Psoas muscle (tissue), 8 donors: ENCODE measurements around the gene RNF34. TPM values are rescaled to one million over a fixed set of nuclear protein-coding genes. Genes with fewer than 3 reads are reported as not detected.

Experiments
- ATAC-seq, 4 donors: fragments of 200-7000 bp; cut with Tn5 transposase; one replicate each; pipeline ENCODE4 v1.9.1; 2020; ENCODE audit warnings: moderate library complexity in 3 of 4, mild to moderate bottlenecking in 2 of 4
- DNase-seq, 2 donors: peaks; one replicate each; pipeline ENCODE4 v3.0.0-alpha.2; 2020
- H3K27ac ChIP-seq: fragments of 200-600 bp; one replicate; pipeline ENCODE4 v1.8.0; 2022
- H3K27me3 ChIP-seq, 3 donors: fragments of 200-600 bp in 1 of 3; one replicate each; pipeline versions ENCODE4 v1.6.1 to v1.8.0; 2013 to 2022; ENCODE audit warnings: low read length in 2 of 3, mild to moderate bottlenecking in 2 of 3, moderate library complexity in 1 of 3; ENCODE audit not compliant: insufficient read depth in 3 of 3
- H3K36me3 ChIP-seq, 2 donors: fragments of 200-600 bp in 1 of 2; one replicate each; pipeline versions ENCODE4 v1.6.1 to v1.8.0; 2013 to 2022; ENCODE audit warnings: low read depth in 1 of 2, mild to moderate bottlenecking in 1 of 2, moderate library complexity in 1 of 2; ENCODE audit not compliant: insufficient read depth in 1 of 2
- H3K4me1 ChIP-seq: fragments of 200-600 bp; one replicate; pipeline ENCODE4 v1.8.0; 2022
- H3K4me3 ChIP-seq: fragments of 200-600 bp; one replicate; pipeline ENCODE4 v1.8.0; 2022; ENCODE audit warnings: mild to moderate bottlenecking
- H3K9me3 ChIP-seq: fragments of 200-600 bp; one replicate; pipeline ENCODE4 v1.8.0; 2022
- CTCF ChIP-seq: fragments of 200-600 bp; IDR thresholded peaks from one replicate; pipeline ENCODE4 v1.8.0; 2022; ENCODE audit warnings: antibody characterized with exemption
- whole genome bisulfite sequencing, 3 donors: extraction: QIAGEN DNeasy Blood & Tissue Kit; methylation state at CpG; one replicate each; pipeline versions ENCODE4 v1.1.6 to v1.1.7; 2013; 5-methylcytosine and 5-hydroxymethylcytosine counted together
- intact Hi-C, 2 donors: fragments of 100-400 bp; cut with DNase I; formaldehyde crosslinking; loops; one replicate each; pipeline versions ENCODE4 v1.11.0 to v1.14.2; 2022
- polyA plus RNA-seq, 3 donors: library from polyadenylated mRNA; stranded (reverse); fragments of 200-250 nt; gene quantifications; one replicate each; pipeline ENCODE4 v1.2.3, GENCODE V29; 2013
- total RNA-seq, 4 donors: library from RNA; stranded (reverse); fragmentation: NEBNext Ultra II Directional in 2 of 4; extraction: Animal tissue kit (Norgen Biotek cat#: 25700) in 2 of 4; gene quantifications; one replicate each; pipeline versions ENCODE4 v1.2.1 to v1.2.4, GENCODE V29; 2021 to 2023
- donor health status: healthy with polysubstance abuse.
- donor health status: DM: no; HTN: no; CAD: no; lungs with moderate emphysema.
- donor health status: Bipolar disorder and iron deficiency.
- donor health status: healthy.
- donor health status: DM: yes; HTN: yes; CAD: no.
- donor health status: DM: no; HTN: no; CAD: no.
- donor health status: DM: no; HTN: no; CAD: no.
- donor health status: DM: yes; HTN: yes; CAD: no.

RNF34 gene
- total and polyA plus RNA-seq, 7 donors: 12.8 to 53.3 (median 43.3) TPM

DNA sequence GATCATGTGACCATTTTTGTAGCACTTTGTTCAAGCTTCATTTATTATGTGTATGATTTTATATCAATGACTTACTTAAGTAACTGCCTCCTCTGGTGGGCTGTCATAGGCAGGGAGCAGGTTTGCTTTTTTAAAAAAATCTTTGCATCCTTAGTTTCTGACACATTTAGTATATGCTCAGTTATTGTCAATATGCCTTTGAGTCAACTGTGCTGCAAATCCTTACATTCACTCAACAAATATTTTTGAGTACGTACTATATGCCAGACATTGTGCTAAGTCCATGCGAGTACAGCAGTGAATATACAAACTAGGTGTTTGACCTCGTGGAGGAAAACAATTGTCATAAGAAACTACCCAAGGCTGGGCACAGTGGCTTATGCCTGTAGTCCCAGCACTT lies 43.3 kb upstream of the RNF34 start:
- peaks cover 8% of the 10 kb centered on the region for H3K4me1 ChIP-seq
- 81 to 83% (median 81%) methylated on average over 3 of the region's 3 CpGs for WGBS, 3 donors
- no peak for TF ChIP-seq CTCF
- no peaks in the 10 kb centered on the region for H3K9me3 ChIP-seq
- DNase-seq (no peak), ATAC-seq (no peak)
- H3K27ac ChIP-seq: no peak overlapping the region
- H3K36me3 ChIP-seq: no peaks in the 10 kb centered on the region
- intact Hi-C loops: no loop called here
- H3K4me3 ChIP-seq: no peak overlapping the region
- no peaks in the 10 kb centered on the region for H3K27me3 ChIP-seq

GRCh38 chr12:121357331-121357730 lies 42.6 kb upstream of the RNF34 start:
- no peak for DNase-seq
- Histone ChIP-seq H3K27ac (no peak overlapping the region), H3K27me3 (no peaks in the 10 kb centered on the region), H3K9me3 (no peaks in the 10 kb centered on the region), H3K36me3 (no peaks in the 10 kb centered on the region), H3K4me3 (no peak overlapping the region), H3K4me1 (peaks cover 8% of the 10 kb centered on the region)
- TF ChIP-seq CTCF: no peak
- WGBS, 3 donors: 67 to 68% (median 67%) methylated on average over 4 of the region's 4 CpGs
- intact Hi-C loops: no loop called here
- ATAC-seq: no peak

DNA sequence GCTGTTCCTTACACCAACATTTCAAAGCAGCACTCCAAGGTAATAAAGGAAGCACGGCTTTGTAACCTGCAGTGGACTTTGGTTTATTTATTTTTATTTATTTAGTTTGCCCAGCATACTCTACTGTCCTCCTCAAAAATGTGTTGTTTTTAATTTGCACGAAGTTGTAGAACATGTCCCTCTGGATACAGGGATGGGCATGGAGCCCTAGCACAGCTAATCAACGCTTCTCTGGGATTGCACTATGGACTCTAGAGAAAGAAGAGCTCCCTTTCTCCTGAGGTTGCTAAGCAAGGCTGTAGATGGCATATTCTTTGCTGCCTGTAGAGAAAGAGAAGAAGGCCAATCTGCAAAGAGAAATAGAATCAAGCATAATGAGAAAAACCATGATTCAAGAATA lies 41.8 kb upstream of the RNF34 start:
- TF ChIP-seq CTCF: no peak
- H3K27me3 ChIP-seq: no peaks in the 10 kb centered on the region
- DNase-seq: no peak
- no peak for ATAC-seq
- H3K27ac ChIP-seq: no peak overlapping the region
- 56 to 70% (median 62%) methylated on average over 3 of the region's 3 CpGs for WGBS, 3 donors
- intact Hi-C loops: no loop called here
- peaks cover 4% of the 10 kb centered on the region for H3K4me1 ChIP-seq
- no peaks in the 10 kb centered on the region for H3K36me3 ChIP-seq
- H3K9me3 ChIP-seq: no peaks in the 10 kb centered on the region
- H3K4me3 ChIP-seq: no peak overlapping the region

DNA sequence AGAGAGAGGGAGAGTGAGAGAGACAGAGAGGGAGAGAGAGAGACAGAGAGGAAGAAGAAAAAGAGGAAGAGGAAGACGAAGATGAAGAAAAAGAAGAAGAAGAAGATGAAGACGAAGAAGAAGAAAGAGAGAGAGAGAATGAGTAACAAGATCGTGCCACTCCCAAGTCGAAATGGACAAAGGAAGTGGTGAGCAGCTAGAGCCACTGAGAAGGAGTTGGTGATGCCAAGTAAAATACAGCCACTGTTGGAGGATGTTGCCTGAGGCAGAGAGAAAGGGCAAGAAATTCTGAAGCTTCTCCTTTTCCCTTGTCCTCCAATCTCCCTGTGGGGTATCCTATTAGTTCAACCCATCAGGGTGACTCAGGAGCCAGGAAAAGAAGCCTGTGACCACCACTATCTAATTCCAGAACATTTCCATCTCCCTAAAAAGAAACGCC lies 35.2 kb upstream of the RNF34 start:
- ATAC-seq: no peak
- Histone ChIP-seq H3K27me3 (no peaks in the 10 kb centered on the region), H3K27ac (no peak overlapping the region), H3K36me3 (no peaks in the 10 kb centered on the region), H3K4me1 (peaks cover 7% of the 10 kb centered on the region), H3K4me3 (no peak overlapping the region), H3K9me3 (no peaks in the 10 kb centered on the region)
- no peak for TF ChIP-seq CTCF
- 64 to 73% (median 67%) methylated on average over 5 of the region's 5 CpGs for WGBS, 3 donors
- intact Hi-C loops: no loop called here
- DNase-seq: no peak

GRCh38 chr12:121365416-121366062 lies 34.4 kb upstream of the RNF34 start:
- WGBS, 3 donors: 41 to 44% (median 43%) methylated on average over 5 of the region's 5 CpGs
- H3K9me3 ChIP-seq: no peaks in the 10 kb centered on the region
- H3K36me3 ChIP-seq: no peaks in the 10 kb centered on the region
- peaks cover 7% of the 10 kb centered on the region for H3K4me1 ChIP-seq
- no peak overlapping the region for H3K27ac ChIP-seq
- H3K4me3 ChIP-seq: no peak overlapping the region
- intact Hi-C loops: no loop called here
- ATAC-seq (no peak), DNase-seq (no peak)
- no peaks in the 10 kb centered on the region for H3K27me3 ChIP-seq
- TF ChIP-seq CTCF: no peak
